ENCODE data around the gene SAMD7.

Gene SAMD7

DNA sequence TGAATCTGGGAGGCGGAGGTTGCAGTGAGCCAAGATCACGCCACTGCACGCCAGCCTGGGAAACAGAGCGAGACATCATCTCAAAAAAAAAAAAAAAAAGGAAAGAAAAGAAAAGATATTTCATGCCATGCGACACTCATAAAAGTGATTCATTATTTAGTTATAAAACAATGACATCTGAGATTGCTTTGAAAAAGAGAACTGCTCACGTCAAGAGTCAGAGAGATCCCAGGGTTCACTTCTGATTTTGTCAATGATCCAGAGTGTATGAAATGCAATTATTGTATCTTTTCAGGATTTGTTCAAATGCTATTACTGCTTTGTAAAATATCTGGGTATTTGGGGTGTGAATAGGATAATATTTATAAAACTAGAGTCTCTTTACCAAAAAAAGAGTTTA lies 6.0 kb upstream of the SAMD7 start:
- Histone ChIP-seq H3K27ac (ENCODE audit: low read depth, low read length, poor library complexity, severe bottlenecking) (no peak overlapping the region), H4K20me1 (ENCODE audit: insufficient read depth, low read length) (no peaks in the 10 kb centered on the region), H3F3A (ENCODE audit: insufficient read depth, low read length) (no peaks in the 10 kb centered on the region), H3K9me3 (ENCODE audit: low read length) (peaks cover 16% of the 10 kb centered on the region; the same call in 1 of the 2 replicates), H3K79me2 (ENCODE audit: insufficient read depth, low read length) (no peaks in the 10 kb centered on the region), H2AFZ (ENCODE audit: low read length) (no peak overlapping the region), H3K9ac (ENCODE audit: low read length) (no peak overlapping the region), H3K4me1 (ENCODE audit: insufficient read depth, low read length, severe bottlenecking) (no peaks in the 10 kb centered on the region), H3K4me3 (ENCODE audit: low read depth, low read length, poor library complexity, severe bottlenecking) (no peak overlapping the region), H3K9me2 (ENCODE audit: low read depth, low read length) (no peaks in the 10 kb centered on the region), H3K4me2 (ENCODE audit: low read length) (no peak overlapping the region), H3K27me3 (ENCODE audit: insufficient read depth, low read length) (no peaks in the 10 kb centered on the region), H3K36me3 (ENCODE audit: insufficient read depth, low read length) (no peaks in the 10 kb centered on the region)
- TF ChIP-seq, protein P1, sequence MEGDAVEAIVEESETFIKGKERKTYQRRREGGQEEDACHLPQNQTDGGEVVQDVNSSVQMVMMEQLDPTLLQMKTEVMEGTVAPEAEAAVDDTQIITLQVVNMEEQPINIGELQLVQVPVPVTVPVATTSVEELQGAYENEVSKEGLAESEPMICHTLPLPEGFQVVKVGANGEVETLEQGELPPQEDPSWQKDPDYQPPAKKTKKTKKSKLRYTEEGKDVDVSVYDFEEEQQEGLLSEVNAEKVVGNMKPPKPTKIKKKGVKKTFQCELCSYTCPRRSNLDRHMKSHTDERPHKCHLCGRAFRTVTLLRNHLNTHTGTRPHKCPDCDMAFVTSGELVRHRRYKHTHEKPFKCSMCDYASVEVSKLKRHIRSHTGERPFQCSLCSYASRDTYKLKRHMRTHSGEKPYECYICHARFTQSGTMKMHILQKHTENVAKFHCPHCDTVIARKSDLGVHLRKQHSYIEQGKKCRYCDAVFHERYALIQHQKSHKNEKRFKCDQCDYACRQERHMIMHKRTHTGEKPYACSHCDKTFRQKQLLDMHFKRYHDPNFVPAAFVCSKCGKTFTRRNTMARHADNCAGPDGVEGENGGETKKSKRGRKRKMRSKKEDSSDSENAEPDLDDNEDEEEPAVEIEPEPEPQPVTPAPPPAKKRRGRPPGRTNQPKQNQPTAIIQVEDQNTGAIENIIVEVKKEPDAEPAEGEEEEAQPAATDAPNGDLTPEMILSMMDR (IDR thresholded peaks at IDR 0.05; ENCODE audit: low read length), result no peak
- TF ChIP-seq EZH2 (IDR thresholded peaks at IDR 0.05; ENCODE audit: borderline replicate concordance, low read length), result no peak

DNA sequence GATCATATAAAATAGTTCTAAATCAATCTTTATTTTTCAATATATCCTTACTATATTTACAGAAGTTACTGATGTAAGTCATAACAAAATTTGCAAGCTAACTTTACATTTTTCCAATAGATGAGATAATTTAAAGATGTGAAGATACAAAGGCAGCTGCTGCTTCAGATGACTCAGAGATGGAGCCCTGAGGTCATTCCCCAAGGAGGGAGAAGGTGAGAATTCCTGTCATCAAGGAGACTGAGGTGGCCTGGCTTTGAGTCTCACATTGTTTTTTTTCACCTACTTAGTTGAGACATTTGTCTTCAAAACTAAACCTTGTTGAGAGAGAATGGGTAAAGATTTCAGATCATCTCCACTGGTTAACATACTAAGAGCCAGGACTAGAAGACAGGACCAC lies 3.9 kb upstream of the SAMD7 start:
- H3K27ac ChIP-seq (ENCODE audit: low read depth, low read length, poor library complexity, severe bottlenecking), result no peak overlapping the region
- H3K36me3 ChIP-seq (ENCODE audit: insufficient read depth, low read length), result no peaks in the 10 kb centered on the region
- H3K27me3 ChIP-seq (ENCODE audit: insufficient read depth, low read length), result no peaks in the 10 kb centered on the region
- no peaks in the 10 kb centered on the region for H4K20me1 ChIP-seq (ENCODE audit: insufficient read depth, low read length)
- no peaks in the 10 kb centered on the region for H3K4me1 ChIP-seq (ENCODE audit: insufficient read depth, low read length, severe bottlenecking)
- no peaks in the 10 kb centered on the region for H3K9me3 ChIP-seq (ENCODE audit: low read length)
- no peaks in the 10 kb centered on the region for H3F3A ChIP-seq (ENCODE audit: insufficient read depth, low read length)
- H3K9me2 ChIP-seq (ENCODE audit: low read depth, low read length), result no peaks in the 10 kb centered on the region
- H3K79me2 ChIP-seq (ENCODE audit: insufficient read depth, low read length), result no peaks in the 10 kb centered on the region
- no peak overlapping the region for H3K9ac ChIP-seq (ENCODE audit: low read length)
- H3K4me3 ChIP-seq (ENCODE audit: low read depth, low read length, poor library complexity, severe bottlenecking), result no peak overlapping the region
- no peak for TF ChIP-seq EZH2 (IDR thresholded peaks at IDR 0.05; ENCODE audit: borderline replicate concordance, low read length)
- TF ChIP-seq, protein P1 (IDR thresholded peaks at IDR 0.05; ENCODE audit: low read length), result no peak
- no peak overlapping the region for H2AFZ ChIP-seq (ENCODE audit: low read length)
- no peak overlapping the region for H3K4me2 ChIP-seq (ENCODE audit: low read length)

DNA sequence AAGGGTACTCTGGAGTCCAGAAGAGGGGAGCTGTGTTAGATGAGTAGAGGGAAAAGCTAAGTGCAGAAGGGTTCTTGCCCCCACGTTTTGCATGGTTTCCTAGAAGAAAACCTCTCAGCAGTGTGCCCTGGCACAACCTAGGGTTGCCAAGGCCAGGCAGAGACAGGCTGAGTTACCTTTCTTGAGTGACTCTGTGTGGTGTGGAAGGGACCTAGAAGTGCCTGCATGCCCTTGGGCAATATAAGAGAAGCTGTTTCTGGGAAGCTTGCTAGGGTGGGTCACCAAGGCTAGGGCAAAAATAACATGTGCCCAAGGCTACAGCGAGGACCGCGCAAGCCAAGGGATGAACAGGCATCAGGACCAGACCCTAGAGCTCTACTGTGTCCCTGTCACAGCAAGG lies 3.4 kb upstream of the SAMD7 start:
- H3F3A ChIP-seq (ENCODE audit: insufficient read depth, low read length), result no peaks in the 10 kb centered on the region
- no peaks in the 10 kb centered on the region for H3K79me2 ChIP-seq (ENCODE audit: insufficient read depth, low read length)
- H2AFZ ChIP-seq (ENCODE audit: low read length), result no peak overlapping the region
- no peaks in the 10 kb centered on the region for H3K9me3 ChIP-seq (ENCODE audit: low read length)
- no peaks in the 10 kb centered on the region for H3K36me3 ChIP-seq (ENCODE audit: insufficient read depth, low read length)
- no peak overlapping the region for H3K4me2 ChIP-seq (ENCODE audit: low read length)
- no peaks in the 10 kb centered on the region for H3K9me2 ChIP-seq (ENCODE audit: low read depth, low read length)
- H3K27me3 ChIP-seq (ENCODE audit: insufficient read depth, low read length), result no peaks in the 10 kb centered on the region
- TF ChIP-seq EZH2 (IDR thresholded peaks at IDR 0.05; ENCODE audit: borderline replicate concordance, low read length), result no peak
- TF ChIP-seq, protein P1 (IDR thresholded peaks at IDR 0.05; ENCODE audit: low read length), result no peak
- H3K4me1 ChIP-seq (ENCODE audit: insufficient read depth, low read length, severe bottlenecking), result no peaks in the 10 kb centered on the region
- H3K27ac ChIP-seq (ENCODE audit: low read depth, low read length, poor library complexity, severe bottlenecking), result no peak overlapping the region
- H4K20me1 ChIP-seq (ENCODE audit: insufficient read depth, low read length), result no peaks in the 10 kb centered on the region
- no peak overlapping the region for H3K4me3 ChIP-seq (ENCODE audit: low read depth, low read length, poor library complexity, severe bottlenecking)
- H3K9ac ChIP-seq (ENCODE audit: low read length), result no peak overlapping the region

Data from OCI-LY1 (cell line).